SIG-M5 treated with dmso at 0.1 percent for 504 hours (cell line): ENCODE measurements around the gene PLXNA2.

Experiments
- DNase-seq: peaks from one replicate; lab custom pipeline; 2025; ENCODE audit not compliant: unreplicated experiment; lab: John Stamatoyannopoulos, UW

The PLXNA2 gene

GRCh38 chr1:208047975-208048374 lies 196.2 kb downstream of the PLXNA2 start:
- no peak for DNase-seq

- no peak for DNase-seq
Observed at GRCh38 chr1:208047476-208047934, 196.7 kb downstream of the PLXNA2 start.

DNA sequence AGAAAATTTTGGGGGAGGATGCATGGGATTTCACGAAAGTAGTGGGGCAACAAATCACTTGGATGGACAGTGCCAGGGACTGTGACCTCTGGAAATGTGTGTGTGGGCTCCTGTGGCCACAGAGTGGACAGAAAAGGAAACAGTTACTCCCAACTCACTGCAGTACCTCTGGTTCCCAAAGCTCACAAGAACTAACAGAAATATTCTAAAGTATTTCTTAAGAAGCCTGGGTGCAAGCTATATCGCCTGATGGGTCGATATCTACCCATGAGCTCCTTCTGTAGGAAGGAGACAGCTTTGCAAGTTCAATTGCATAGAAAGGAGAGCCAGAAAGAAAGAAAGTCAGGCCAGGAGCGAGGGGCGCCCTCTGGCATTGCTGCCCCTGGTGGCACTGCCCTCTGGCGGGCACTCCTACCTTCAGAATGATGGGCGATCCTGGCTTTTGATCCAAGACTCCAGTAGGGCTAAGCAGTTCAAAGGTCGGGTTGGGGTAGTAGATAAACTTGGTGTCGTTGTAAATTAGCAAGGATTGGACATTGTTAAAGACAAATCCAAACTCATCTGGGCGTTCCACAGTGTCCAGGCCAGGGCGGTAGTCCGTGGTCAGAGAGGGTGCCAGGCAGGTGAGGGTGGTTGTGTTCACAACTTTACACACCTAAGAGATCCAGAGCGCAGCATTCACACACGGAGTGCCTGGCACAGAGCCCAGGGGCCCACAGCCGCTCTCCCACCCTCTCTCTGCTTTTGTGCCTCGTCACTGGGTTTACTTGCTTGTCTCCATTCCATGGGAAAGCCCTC lies 198.5 kb downstream of the PLXNA2 start:
- DNase-seq = no peak

DNA sequence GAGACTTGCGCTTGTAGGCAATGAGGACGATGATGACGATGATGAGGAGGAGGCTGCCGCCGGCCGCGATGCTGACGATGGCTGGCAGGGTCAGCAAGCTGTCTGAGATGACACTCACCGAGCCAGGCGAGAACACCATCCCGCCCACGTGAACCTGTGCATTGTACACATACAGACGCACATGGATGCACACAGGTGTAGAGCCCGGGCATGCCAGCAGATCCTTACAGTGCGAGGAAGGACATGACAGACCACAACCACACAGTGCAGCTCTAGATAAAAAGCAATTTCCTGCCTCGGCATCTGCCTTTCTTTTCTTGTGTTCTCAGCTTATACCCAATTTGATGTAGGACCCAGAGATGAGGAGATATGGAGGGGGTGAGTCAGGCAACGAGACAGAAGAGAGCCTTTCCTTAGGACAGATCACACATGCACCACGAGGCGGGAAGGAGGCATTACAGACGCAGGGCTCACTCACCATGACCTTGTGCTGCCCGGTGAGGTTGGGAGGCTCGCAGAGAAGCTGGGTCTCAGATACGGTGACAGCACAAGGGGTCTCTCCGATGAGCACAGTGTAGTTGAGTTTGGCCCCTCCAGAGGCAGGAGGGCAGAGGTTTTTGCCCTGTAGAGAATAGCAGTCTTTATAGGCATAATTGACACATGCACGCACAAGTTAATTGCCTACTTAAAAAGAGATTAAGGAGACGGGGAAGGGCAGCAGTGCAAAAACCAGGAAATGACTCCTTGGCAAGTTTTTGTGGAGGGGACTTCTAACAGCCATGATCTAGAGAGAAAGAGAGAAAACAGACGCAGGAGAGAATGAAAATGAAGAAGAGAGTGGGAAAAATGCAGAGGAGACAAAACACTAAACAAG lies 199.4 kb downstream of the PLXNA2 start:
- DNase-seq = no peak

DNA sequence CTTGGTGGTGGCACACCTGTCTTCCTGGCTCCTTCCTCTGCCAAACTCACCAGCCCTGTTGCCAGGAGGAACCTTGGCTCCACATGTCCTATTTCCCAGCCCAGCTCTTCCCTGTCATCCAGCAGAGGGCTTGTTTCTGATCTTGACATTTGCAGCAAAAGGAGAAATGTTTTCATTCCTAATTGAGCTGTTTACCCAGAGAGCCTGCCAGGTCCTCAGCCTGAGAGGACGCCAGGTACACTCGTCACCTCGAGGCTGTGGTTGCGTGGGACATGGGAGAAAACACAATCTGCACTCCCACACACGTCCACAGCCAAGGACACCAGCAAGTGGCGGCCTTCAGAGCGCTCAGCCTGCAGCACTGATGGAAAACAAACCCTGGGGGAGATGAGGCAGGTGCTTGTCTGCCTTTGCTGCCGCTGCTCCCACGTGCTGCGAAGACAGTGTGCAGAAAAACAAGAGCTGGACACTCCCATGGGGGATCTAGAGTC lies 200.4 kb downstream of the PLXNA2 start:
- no peak for DNase-seq

DNA sequence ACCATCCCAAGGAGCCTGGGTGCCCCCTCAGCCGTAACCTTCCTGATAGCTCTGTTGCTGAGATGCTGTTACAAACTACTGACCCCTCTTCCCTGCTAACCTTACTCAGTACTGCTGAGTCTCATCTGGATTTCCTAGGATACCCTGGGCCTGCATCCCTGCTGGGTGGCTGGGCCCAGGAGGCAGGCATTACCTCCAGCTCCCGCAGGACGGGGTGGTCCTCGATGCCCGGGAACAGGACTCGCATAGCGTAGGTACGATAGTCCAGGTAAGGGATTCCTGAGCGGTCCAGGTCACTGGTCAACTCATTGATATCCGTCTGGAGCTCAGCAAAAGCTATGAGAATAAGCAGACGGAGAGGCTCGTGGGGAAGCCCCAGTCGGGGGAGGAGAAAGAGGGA lies 201.3 kb downstream of the PLXNA2 start:
- DNase-seq = no peak

DNA sequence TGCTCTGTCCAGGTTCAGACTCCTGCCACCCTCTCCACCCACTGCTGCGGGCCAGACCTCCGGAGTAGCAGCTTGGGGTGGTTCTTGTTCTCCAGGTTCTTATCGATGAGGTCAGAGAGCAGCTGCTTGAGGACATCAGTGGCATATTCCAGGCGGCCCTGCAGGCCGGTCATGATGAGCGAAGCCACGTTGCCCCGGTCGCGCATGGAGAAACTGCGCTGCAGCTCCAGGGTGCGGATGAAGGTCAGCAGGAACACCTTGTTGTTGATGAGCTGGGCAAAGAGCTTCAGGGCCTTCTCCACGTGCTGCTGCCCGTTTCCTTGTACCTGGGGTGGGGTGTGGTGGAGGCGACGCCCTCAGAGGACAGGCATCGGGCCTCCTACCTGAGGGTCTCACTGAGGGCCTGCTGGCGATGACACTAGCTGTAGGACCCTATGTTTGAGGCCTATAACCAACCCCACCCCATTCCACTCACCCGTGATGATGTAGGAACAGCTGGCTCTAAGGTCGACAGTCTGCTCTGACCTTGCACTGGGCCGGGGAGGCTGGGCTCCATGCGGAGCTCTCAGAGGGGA lies 202.1 kb downstream of the PLXNA2 start:
- DNase-seq = no peak

- DNase-seq = no peak
Observed at GRCh38 chr1:208041505-208041904, 202.7 kb downstream of the PLXNA2 start.

GRCh38 chr1:208040821-208041297 lies 203.3 kb downstream of the PLXNA2 start:
- DNase-seq = no peak

DNA sequence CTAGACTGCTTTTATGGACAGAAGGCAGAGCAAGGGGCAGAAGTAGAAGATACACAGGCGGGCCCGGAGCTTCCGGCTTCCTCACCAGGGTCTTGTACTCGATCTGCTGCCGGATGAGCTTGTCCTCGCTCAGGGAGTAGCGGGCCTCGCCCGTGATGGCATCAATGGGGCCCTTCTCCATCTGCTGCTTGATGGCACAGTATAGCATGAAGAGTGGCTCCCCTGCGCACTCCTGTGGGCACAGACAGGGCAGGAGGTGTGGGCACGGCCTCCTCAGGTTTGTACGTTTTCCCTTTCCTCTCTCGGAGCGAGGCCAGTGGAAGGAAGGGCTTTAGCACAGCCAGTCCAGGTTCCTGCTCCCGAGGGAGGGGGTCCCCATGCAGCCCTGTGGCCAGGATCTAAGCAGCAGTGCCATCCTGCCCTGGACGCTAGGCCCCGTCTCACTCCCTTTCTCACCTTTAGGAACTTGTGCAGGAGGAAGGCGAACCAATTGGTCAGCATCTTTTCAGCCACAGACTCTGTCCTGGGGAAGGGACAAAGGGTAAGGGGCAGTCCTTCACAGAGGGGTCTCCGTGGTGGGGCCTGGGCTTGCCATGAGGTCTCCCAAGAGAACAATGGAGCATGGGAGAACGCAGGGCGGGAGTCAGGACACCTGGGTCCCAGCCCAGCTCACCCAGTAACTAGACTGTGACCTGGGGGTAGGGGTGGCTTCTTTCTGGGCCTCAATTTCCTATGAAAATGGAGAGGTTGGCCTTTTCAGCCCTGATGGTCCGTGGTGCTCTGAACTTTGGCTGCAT lies 204.4 kb downstream of the PLXNA2 start:
- DNase-seq = no peak

DNA sequence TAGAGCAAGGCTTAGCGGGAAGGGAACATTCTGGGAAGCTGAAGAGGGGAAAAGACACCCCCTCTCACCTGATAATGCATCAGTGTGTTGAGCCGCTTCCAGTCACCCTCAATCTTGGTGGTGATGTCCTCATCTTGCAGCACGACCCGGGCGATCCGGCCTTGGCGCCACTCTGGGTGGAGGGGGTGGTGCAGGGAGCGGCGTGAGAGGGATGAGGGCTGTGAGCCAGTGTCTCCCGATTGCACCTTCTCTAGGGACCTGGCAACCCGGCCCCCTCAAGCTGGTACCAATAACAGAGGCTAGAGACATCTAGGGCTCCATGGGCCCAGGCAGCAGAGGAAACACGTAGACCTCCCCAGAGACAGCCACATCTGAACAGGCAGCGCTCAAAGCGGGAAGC lies 205.9 kb downstream of the PLXNA2 start:
- no peak for DNase-seq

GRCh38 chr1:208036918-208037766 lies 207.0 kb downstream of the PLXNA2 start:
- no peak for DNase-seq

DNA sequence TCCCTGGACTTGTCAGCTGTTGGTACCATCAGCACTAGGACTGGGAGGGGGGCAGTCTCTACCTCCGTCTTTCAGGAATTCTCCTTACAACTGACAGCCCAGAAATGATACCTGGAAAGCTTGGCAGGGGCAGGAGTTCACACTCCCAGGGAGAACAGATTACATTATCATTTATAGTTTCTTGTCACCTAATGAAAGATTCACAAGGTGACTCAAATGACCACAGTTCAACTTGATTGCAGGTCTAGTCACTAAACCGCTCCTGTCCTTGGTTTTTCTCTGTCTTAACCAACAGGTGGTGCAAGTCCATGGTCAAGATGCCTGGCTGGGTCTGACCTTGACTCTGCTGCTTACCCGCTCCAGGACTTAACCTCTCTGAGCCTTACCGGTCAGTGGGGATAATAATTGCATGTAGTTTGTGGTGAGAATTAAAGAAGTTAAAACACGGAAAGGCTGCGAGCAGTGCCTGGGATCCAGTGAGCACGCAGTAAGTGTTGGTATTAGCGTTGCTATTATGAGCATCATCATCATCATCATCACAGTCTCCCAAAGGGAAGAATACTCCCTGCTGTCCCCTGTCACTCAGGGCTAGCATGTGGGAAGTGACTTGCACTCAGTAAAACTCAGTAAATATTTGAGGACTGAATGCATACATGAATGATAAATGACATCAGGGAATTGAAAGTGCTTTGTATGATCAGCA lies 207.9 kb downstream of the PLXNA2 start:
- DNase-seq = no peak

DNA sequence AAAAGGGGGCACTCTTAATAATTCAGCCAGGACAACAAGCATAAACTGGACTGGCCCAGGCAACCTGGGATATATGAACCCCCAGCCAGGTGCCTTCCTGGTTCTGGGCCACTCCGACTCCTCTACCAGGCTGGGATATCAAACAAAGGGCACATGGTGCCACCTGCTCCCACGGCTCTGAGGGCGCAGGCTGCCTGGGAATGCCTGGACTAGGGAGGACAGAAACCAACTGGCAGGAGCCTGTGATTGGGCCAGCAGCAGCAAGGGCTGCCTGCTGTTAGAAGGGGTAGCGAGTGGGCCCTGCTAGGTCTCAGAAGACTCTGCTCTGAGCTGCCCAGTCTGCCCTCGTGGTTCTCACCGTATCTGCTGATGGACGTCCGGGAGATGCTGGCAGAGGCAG lies 210.0 kb downstream of the PLXNA2 start:
- no peak for DNase-seq

GRCh38 chr1:208033236-208033635 lies 210.9 kb downstream of the PLXNA2 start:
- DNase-seq = no peak

GRCh38 chr1:208031932-208032320 lies 212.3 kb downstream of the PLXNA2 start:
- DNase-seq = no peak

GRCh38 chr1:208031316-208031931 lies 212.8 kb downstream of the PLXNA2 start:
- no peak for DNase-seq

DNA sequence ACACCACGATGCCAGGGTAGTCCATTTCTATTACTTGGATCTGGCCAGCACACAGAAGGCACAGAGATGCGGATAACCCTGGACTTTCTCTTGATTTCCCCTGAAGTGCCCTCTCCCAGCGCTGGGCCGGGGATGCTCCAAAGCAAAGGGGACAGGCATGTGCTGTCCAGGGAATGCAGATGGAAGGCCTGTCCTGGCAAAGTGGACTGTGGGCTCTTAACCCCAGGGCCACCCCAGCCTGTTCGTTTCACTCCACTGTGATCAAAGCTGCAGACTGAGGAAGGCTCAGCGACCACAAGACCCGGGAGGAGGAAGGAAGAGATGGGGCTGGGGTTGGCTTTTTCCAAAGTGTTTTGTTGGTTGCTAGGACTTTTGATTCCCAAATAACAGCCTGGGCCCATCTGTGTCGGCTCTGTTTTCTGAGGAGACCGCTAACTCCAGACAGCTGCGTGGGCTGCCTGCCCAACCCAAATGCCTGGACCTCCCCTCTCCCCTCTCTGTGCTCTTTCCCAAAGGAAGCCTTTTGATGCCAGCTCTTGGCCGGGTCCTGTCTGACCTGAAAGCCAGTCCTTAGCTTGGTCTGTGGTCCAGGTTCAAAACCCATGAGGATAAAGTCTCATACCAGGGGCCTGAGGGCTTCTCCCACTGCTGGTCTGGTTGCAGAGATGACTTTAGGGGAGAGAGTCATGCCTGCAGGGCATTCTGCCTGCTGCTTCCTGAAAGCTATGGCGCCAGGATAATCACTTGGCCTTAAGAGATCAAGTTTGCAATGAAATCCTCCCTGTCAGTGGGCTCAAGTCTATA lies 213.7 kb downstream of the PLXNA2 start:
- no peak for DNase-seq
